Liver (tissue), 3 donors: ENCODE measurements around the gene LAMP5.

Source experiments
- GABPA ChIP-seq, 2 donors: IDR thresholded peaks in 1 of 2; conservative IDR thresholded peaks in 1 of 2; 2 replicates each; pipeline ENCODE4 v1.6.1; 2016; ENCODE audit warnings: antibody characterized with exemption in 2 of 2, mild to moderate bottlenecking in 1 of 2, moderate library complexity in 1 of 2
- HNF4G ChIP-seq: IDR thresholded peaks from 2 replicates; pipeline ENCODE4 v1.6.1; 2016; ENCODE audit warnings: antibody characterized with exemption
- RAD21 ChIP-seq, 2 donors: IDR thresholded peaks; 2 replicates each; pipeline ENCODE4 v1.6.1; 2016; ENCODE audit warnings: antibody characterized with exemption in 2 of 2, mild to moderate bottlenecking in 2 of 2
- RXRA ChIP-seq, 2 donors: IDR thresholded peaks; 2 replicates each; pipeline ENCODE4 v1.6.1; 2017 to 2018; ENCODE audit warnings: antibody characterized with exemption in 2 of 2, mild to moderate bottlenecking in 1 of 2
- SP1 ChIP-seq: IDR thresholded peaks from 2 replicates; pipeline ENCODE4 v1.6.1; 2018; ENCODE audit warnings: antibody characterized with exemption, mild to moderate bottlenecking
- TAF1 ChIP-seq: conservative IDR thresholded peaks from 2 replicates; pipeline ENCODE4 v1.6.1; 2016; ENCODE audit warnings: antibody characterized with exemption, mild to moderate bottlenecking
- YY1 ChIP-seq: IDR thresholded peaks from 2 replicates; pipeline ENCODE4 v1.6.1; 2016; ENCODE audit warnings: antibody characterized with exemption, mild to moderate bottlenecking
- TF ChIP-seq, protein P1 (sequence below): fragments of 150-350 bp; IDR thresholded peaks from 2 replicates; pipeline ENCODE4 v1.5.1; 2017; ENCODE audit warnings: improper control_type of control experiment, low read depth, low read length; ENCODE audit not compliant: missing input control
- TF ChIP-seq, protein P2 (sequence below): IDR thresholded peaks from 2 replicates; pipeline ENCODE4 v1.6.1; 2016; ENCODE audit warnings: antibody characterized with exemption
- TF ChIP-seq, protein P3 (sequence below): IDR thresholded peaks from 2 replicates; pipeline ENCODE4 v1.6.1; 2016; ENCODE audit warnings: antibody characterized with exemption, mild to moderate bottlenecking
- TF ChIP-seq, protein P4 (sequence below): IDR thresholded peaks from 2 replicates; pipeline ENCODE4 v1.6.1; 2016; ENCODE audit warnings: antibody characterized with exemption
- TF ChIP-seq, protein P5 (sequence below): IDR thresholded peaks from 2 replicates; pipeline ENCODE4 v1.6.1; 2016; ENCODE audit warnings: antibody characterized with exemption
- donor health status: healthy.
- donor health status: healthy.

DNA sequence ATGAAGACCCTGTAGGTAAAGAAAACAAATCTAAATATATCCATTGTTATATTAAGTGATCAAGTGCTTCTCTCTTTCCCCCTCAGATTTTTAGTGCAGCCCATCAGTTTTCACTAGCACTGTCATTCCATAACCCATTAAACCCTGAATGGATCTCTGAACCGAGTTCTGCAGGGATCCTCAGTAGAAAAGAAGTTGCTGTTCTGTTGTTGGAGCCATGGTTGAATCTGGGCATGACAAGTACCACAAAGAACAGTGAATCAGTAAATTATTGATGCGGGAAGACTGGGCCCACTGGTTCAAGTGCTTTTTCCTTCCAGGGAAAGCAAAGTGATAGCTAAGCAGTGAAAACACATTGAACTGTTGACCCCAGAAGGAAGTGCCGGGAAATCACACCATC lies 60.4 kb downstream of the LAMP5 start:
- TF ChIP-seq YY1, result no peak
- TF ChIP-seq, protein P1, sequence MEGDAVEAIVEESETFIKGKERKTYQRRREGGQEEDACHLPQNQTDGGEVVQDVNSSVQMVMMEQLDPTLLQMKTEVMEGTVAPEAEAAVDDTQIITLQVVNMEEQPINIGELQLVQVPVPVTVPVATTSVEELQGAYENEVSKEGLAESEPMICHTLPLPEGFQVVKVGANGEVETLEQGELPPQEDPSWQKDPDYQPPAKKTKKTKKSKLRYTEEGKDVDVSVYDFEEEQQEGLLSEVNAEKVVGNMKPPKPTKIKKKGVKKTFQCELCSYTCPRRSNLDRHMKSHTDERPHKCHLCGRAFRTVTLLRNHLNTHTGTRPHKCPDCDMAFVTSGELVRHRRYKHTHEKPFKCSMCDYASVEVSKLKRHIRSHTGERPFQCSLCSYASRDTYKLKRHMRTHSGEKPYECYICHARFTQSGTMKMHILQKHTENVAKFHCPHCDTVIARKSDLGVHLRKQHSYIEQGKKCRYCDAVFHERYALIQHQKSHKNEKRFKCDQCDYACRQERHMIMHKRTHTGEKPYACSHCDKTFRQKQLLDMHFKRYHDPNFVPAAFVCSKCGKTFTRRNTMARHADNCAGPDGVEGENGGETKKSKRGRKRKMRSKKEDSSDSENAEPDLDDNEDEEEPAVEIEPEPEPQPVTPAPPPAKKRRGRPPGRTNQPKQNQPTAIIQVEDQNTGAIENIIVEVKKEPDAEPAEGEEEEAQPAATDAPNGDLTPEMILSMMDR, result no peak
- TF ChIP-seq RAD21 (IDR thresholded peaks at IDR 0.05), result no peak
- no peak for TF ChIP-seq RXRA (IDR thresholded peaks at IDR 0.05)
- TF ChIP-seq, protein P2, sequence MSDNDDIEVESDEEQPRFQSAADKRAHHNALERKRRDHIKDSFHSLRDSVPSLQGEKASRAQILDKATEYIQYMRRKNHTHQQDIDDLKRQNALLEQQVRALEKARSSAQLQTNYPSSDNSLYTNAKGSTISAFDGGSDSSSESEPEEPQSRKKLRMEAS, result no peak
- no peak for TF ChIP-seq SP1
- TF ChIP-seq, protein P3, sequence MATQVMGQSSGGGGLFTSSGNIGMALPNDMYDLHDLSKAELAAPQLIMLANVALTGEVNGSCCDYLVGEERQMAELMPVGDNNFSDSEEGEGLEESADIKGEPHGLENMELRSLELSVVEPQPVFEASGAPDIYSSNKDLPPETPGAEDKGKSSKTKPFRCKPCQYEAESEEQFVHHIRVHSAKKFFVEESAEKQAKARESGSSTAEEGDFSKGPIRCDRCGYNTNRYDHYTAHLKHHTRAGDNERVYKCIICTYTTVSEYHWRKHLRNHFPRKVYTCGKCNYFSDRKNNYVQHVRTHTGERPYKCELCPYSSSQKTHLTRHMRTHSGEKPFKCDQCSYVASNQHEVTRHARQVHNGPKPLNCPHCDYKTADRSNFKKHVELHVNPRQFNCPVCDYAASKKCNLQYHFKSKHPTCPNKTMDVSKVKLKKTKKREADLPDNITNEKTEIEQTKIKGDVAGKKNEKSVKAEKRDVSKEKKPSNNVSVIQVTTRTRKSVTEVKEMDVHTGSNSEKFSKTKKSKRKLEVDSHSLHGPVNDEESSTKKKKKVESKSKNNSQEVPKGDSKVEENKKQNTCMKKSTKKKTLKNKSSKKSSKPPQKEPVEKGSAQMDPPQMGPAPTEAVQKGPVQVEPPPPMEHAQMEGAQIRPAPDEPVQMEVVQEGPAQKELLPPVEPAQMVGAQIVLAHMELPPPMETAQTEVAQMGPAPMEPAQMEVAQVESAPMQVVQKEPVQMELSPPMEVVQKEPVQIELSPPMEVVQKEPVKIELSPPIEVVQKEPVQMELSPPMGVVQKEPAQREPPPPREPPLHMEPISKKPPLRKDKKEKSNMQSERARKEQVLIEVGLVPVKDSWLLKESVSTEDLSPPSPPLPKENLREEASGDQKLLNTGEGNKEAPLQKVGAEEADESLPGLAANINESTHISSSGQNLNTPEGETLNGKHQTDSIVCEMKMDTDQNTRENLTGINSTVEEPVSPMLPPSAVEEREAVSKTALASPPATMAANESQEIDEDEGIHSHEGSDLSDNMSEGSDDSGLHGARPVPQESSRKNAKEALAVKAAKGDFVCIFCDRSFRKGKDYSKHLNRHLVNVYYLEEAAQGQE, result no peak
- TF ChIP-seq TAF1, result no peak
- no peak for TF ChIP-seq HNF4G
- no peak for TF ChIP-seq GABPA (IDR thresholded peaks at IDR 0.05 in 1 of 2, conservative IDR thresholded peaks at IDR 0.05 in 1 of 2)
- TF ChIP-seq, protein P4, sequence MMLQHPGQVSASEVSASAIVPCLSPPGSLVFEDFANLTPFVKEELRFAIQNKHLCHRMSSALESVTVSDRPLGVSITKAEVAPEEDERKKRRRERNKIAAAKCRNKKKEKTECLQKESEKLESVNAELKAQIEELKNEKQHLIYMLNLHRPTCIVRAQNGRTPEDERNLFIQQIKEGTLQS, result no peak
- TF ChIP-seq, protein P5, sequence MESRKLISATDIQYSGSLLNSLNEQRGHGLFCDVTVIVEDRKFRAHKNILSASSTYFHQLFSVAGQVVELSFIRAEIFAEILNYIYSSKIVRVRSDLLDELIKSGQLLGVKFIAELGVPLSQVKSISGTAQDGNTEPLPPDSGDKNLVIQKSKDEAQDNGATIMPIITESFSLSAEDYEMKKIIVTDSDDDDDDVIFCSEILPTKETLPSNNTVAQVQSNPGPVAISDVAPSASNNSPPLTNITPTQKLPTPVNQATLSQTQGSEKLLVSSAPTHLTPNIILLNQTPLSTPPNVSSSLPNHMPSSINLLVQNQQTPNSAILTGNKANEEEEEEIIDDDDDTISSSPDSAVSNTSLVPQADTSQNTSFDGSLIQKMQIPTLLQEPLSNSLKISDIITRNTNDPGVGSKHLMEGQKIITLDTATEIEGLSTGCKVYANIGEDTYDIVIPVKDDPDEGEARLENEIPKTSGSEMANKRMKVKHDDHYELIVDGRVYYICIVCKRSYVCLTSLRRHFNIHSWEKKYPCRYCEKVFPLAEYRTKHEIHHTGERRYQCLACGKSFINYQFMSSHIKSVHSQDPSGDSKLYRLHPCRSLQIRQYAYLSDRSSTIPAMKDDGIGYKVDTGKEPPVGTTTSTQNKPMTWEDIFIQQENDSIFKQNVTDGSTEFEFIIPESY, result no peak
